ENCODE results near the gene DNAH6.
"Not testable (repeated sequence)": the region's sequence is repeated elsewhere in the genome, so short reads cannot be mapped to it uniquely, and the experiment has no call there.

The DNAH6 gene

GRCh38 chr2:84858123-84858522 lies 341.8 kb downstream of the DNAH6 start:
- FAIRE-seq (no peak), DNase-seq (ENCODE audit: insufficient read length, low spot score) (no peak)
- peak; percentile 27 for TF ChIP-seq CTCF (IDR thresholded peaks at IDR 0.05; ENCODE audit: insufficient read depth, missing control alignments)

- FAIRE-seq, result no peak
- DNase-seq (ENCODE audit: insufficient read length, low spot score), result no peak
- TF ChIP-seq CTCF (IDR thresholded peaks at IDR 0.05; ENCODE audit: insufficient read depth, missing control alignments), result no peak
Measured at GRCh38 chr2:84858937-84859336, 342.6 kb downstream of the DNAH6 start.

DNA sequence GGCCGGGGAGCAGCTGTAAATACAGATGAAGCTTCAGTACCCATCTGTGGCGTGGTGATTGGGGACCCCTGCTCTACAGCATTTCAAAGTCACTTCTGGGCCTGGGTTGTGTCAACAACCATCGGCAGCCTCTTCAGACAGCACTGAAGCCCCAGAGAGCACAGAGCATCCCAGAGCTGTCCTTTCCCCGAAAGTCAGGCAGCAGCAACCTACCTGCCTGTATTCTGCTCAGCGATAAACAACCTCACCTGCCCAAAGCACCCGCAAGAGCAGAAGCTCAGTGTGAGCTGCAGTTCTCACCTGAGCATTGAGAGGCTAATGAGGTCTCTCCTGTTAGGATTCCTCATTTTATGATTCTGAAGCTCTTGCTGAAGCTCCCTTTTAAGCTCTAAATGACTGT lies 345.2 kb downstream of the DNAH6 start:
- no peak for TF ChIP-seq CTCF (IDR thresholded peaks at IDR 0.05; ENCODE audit: insufficient read depth, missing control alignments)
- no peak for DNase-seq (ENCODE audit: insufficient read length, low spot score)
- no peak for FAIRE-seq

DNA sequence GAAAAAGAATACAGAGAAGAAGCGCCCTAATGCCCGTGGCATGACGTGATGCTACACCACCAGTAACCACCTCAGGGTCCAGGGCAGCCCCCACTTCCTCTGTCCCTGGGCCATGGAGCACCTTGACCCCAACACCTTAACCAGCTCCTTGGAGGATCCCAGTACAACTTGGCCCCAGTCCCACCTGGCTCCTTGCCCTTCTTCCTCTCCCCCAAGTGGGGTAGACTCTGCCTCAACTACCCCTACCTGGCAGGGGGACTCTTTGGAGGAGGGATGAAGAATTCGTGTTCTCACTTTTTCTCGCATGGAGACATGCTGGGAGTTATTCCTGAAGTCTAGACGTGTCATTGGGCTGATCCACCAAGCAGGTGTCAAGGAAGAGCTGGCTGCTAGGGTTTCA lies 345.7 kb downstream of the DNAH6 start:
- DNase-seq (ENCODE audit: insufficient read length, low spot score) (no peak), FAIRE-seq (no peak)
- TF ChIP-seq CTCF (IDR thresholded peaks at IDR 0.05; ENCODE audit: insufficient read depth, missing control alignments), result no peak

- peak; percentile 47 for TF ChIP-seq CTCF (IDR thresholded peaks at IDR 0.05; ENCODE audit: insufficient read depth, missing control alignments)
- peak; percentile 89 for FAIRE-seq
Measured at GRCh38 chr2:84865181-84865783, 349.0 kb downstream of the DNAH6 start.

DNA sequence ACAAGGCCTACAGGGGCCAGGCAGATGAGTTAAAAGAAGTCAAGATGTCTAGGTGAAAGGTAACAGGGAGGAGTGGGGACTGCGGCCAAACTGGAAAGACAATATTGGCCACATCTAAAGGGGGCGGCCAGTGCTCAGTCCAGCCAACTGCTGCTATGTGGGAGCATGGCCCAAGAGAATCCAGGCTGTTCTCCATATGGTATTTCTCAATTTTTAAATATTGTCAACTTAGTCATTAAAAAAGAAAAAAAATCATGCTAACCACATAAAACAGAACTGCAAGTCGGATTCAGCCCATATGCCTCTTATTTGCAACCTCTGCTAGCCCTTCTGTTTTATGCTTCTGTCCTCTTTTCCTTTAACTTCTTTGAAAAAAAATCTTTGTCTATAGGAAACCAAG lies 349.8 kb downstream of the DNAH6 start:
- FAIRE-seq (no peak), DNase-seq (ENCODE audit: insufficient read length, low spot score) (no peak)
- no peak for TF ChIP-seq CTCF (IDR thresholded peaks at IDR 0.05; ENCODE audit: insufficient read depth, missing control alignments)

More at GRCh38 chr2:84865181-84865783, 349.0 kb downstream of the DNAH6 start:
- no peak for DNase-seq (ENCODE audit: insufficient read length, low spot score)

GRCh38 chr2:84868327-84868726 lies 352.0 kb downstream of the DNAH6 start:
- not testable (repeated sequence) for DNase-seq (ENCODE audit: insufficient read length, low spot score); FAIRE-seq
